Measurements from ENCODE around the gene GINS2.

The GINS2 gene

DNA sequence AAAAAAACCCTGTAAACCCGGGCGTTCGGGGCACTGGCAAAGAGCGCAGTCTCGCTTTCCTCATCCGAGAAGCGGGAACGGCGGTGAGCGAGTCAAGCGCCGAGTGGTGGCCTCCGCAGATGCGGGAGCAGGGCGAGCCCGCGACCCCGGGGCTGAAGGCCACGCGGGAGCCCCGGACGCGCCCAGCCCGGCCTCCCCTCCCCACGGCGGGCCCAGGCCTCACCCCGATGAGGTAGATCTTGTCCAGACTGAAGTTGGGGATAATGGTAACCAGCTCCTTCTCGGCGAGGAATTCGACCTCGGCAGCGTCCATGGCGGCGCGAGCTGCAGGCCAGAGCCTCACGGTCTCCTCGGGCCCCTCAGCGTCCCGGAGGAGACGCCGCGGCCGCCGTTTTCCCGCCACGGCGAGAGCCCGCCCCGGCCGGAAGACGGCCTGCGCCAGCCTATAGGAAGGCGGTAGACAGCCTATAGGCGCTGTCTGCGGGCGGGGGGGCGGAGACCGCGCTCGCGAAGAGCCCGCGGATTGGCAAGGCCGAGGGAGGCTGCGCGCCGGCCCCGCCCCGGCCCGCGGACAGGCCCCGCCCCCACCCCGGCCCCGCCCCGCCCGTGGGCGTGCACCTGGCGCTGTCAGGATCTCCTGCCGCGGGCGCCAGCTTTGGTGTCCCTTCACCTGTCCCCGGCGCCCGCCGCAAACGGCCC lies at the start of gene GINS2:
TSS of gene GINS2 (minus strand) at position 369 of the 699 bp plus-strand sequence. CDS start at position 313, 56 bp downstream.
- H3K4me3 ChIP-seq (ENCODE audit: low read depth, low read length): peak within 1 kb of the TSS; percentile 63
- no peak for TF ChIP-seq CTCF (conservative IDR thresholded peaks at IDR 0.05; ENCODE audit: low read depth, low read length)
- DNase-seq (ENCODE audit: low read depth): peak; percentile 90

DNA sequence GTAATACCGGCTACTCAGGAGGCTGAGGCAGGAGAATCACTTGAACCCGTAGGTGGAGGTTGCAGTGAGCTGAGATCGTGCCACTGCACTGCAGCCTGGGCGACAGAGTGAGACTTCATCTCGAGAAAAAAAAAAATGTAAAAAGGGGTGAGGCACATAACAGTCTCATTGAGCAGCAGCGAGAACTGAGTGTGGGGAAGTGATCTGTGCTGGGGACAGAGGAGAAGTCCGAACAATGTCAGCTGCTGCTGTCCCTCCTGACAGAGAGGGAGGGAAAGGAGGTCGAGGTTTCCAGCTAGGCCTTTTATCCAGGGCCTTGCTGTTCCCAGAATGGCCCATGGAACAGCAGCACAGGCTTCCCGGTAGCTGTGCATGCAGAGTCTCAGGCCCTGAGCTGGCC lies 48.2 kb upstream of the GINS2 start:
- TF ChIP-seq CTCF (conservative IDR thresholded peaks at IDR 0.05; ENCODE audit: low read depth, low read length): no peak
- H3K4me3 ChIP-seq (ENCODE audit: low read depth, low read length): no peak overlapping the region
- DNase-seq (ENCODE audit: low read depth): no peak

DNA sequence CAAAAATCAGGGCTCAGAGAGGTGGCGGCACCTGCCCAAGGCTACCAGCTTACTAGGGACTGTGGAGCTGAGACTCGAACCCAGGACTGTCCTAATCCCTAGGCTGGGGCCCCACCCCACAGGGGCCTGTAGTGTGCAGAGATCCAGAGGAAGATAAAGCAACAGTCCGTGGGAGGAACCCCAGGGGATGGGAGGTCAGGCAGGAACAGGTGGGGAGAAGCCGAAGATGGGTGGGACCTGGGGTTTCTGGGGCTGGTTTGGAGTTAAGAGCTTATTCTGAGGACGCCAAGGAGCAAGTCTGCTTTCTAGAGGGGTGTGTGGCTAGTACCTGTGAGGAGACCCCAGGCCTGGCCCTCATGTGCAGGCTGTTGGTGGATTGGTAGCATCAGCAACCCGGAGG lies 47.2 kb upstream of the GINS2 start:
- TF ChIP-seq CTCF (conservative IDR thresholded peaks at IDR 0.05; ENCODE audit: low read depth, low read length): no peak
- no peak overlapping the region for H3K4me3 ChIP-seq (ENCODE audit: low read depth, low read length)

GRCh38 chr16:85735225-85735635 lies 46.5 kb upstream of the GINS2 start:
- no peak for DNase-seq (ENCODE audit: low read depth)

More for the DNA sequence above, 47.2 kb upstream of the GINS2 start:
- no peak for DNase-seq (ENCODE audit: low read depth)

DNA sequence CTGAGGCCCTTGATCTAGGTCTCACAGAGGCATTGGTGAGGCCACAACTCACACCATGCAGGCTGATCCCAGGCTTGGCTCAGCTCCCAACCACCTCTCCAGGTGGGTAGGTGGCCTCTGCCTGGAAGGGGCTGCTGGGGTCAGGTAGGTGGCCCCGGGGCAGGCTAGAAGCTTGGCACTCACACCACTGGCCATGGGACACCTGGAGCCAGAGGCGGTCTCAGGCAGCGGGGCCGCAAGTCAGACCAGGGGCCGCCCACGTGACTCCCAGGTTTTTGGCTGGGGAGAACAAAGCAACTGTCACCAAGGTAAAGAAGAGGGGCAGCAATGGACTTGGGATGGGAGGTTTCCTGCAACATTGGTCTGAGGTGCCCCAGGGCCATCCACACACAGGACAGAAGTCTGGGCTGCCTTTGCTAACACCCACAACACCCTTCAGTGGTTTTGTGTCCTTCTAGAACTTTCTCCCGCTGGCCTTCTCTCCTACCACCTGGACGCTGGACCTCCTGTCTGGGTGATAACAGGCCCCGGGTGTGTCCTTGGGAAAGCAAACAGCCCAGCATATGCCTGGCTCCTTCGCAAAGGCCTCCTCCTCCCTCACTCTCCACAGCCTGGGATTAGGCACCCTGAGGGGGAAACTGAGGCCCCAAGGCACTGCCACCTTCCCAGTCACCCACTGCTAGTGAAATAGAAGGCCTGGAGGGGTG lies 45.7 kb upstream of the GINS2 start:
- no peak overlapping the region for H3K4me3 ChIP-seq (ENCODE audit: low read depth, low read length)
- no peak for TF ChIP-seq CTCF (conservative IDR thresholded peaks at IDR 0.05; ENCODE audit: low read depth, low read length)
- no peak for DNase-seq (ENCODE audit: low read depth)

More at GRCh38 chr16:85735225-85735635, 46.5 kb upstream of the GINS2 start:
- TF ChIP-seq CTCF (conservative IDR thresholded peaks at IDR 0.05; ENCODE audit: low read depth, low read length): no peak
- no peak overlapping the region for H3K4me3 ChIP-seq (ENCODE audit: low read depth, low read length)

GRCh38 chr16:85733839-85734170 lies 45.1 kb upstream of the GINS2 start:
- TF ChIP-seq CTCF (conservative IDR thresholded peaks at IDR 0.05; ENCODE audit: low read depth, low read length): no peak
- H3K4me3 ChIP-seq (ENCODE audit: low read depth, low read length): no peak overlapping the region
- DNase-seq (ENCODE audit: low read depth): peak; percentile 52
